ENCODE results near the gene MCTP1. TPM values are rescaled to one million over a fixed set of nuclear protein-coding genes. Genes with fewer than 3 reads are reported as not detected.

The MCTP1 gene
- total and polyA plus RNA-seq, 2 of the 13 experiments (the other 11 are each of a cell fraction or from before 2014, with no cell fraction given): 0.15 to 0.48 TPM

GRCh38 chr5:94910721-94911120 lies 374.2 kb downstream of the MCTP1 start:
- no peak overlapping the region for H2AFZ ChIP-seq (ENCODE audit: low read length)
- DNase-seq (ENCODE audit: low spot score): no peak
- no peaks in the 10 kb centered on the region for H3K36me3 ChIP-seq (replicated peaks in 1 of 2; ENCODE audit: control insufficient read depth in 1 of 2, insufficient read depth in 2 of 2, low read length in 2 of 2)
- ChIA-PET POLR2A (no interaction called here), CTCF (ENCODE audit: low intra/inter-chr PET ratio, low total read pairs) (no interaction called here)
- in situ Hi-C loops (cut with HindIII; ENCODE audit: extremely low pct_ligation_motif_present, low pct_unique_long_range_greater_than_20kb): no loop called here
- intact Hi-C loops (cut with micrococcal nuclease; ENCODE audit: unreplicated experiment): no loop called here
- BruUV-seq (replicated peaks): no TSS peak
- no peaks in the 10 kb centered on the region for H3K4me1 ChIP-seq (ENCODE audit: insufficient read depth, low read length)
- no peak for TF ChIP-seq SAFB2 (CRISPR knock-in tag; IDR thresholded peaks at IDR 0.05; ENCODE audit: borderline replicate concordance, low read depth)
- TF ChIP-seq TRIM22 (IDR thresholded peaks at IDR 0.05): no peak
- TF ChIP-seq KAT7 (CRISPR knock-in tag; IDR thresholded peaks at IDR 0.05; ENCODE audit: borderline replicate concordance): no peak
- TF ChIP-seq AKAP8 (CRISPR knock-in tag; IDR thresholded peaks at IDR 0.05): no peak
- TF ChIP-seq ZNF326 (CRISPR knock-in tag; IDR thresholded peaks at IDR 0.05; ENCODE audit: borderline replicate concordance): no peak
- TF ChIP-seq, protein P1, sequence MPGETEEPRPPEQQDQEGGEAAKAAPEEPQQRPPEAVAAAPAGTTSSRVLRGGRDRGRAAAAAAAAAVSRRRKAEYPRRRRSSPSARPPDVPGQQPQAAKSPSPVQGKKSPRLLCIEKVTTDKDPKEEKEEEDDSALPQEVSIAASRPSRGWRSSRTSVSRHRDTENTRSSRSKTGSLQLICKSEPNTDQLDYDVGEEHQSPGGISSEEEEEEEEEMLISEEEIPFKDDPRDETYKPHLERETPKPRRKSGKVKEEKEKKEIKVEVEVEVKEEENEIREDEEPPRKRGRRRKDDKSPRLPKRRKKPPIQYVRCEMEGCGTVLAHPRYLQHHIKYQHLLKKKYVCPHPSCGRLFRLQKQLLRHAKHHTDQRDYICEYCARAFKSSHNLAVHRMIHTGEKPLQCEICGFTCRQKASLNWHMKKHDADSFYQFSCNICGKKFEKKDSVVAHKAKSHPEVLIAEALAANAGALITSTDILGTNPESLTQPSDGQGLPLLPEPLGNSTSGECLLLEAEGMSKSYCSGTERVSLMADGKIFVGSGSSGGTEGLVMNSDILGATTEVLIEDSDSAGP (CRISPR knock-in tag; IDR thresholded peaks at IDR 0.05; ENCODE audit: borderline replicate concordance): no peak
- no peak for TF ChIP-seq ZNF142 (CRISPR knock-in tag; IDR thresholded peaks at IDR 0.05)
- TF ChIP-seq ZBTB3 (CRISPR knock-in tag; IDR thresholded peaks at IDR 0.05; ENCODE audit: borderline replicate concordance, low read depth): no peak
- TF ChIP-seq, protein P2, sequence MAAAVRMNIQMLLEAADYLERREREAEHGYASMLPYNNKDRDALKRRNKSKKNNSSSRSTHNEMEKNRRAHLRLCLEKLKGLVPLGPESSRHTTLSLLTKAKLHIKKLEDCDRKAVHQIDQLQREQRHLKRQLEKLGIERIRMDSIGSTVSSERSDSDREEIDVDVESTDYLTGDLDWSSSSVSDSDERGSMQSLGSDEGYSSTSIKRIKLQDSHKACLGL (CRISPR knock-in tag; IDR thresholded peaks at IDR 0.05): no peak
- no peak overlapping the region for H3K9ac ChIP-seq (ENCODE audit: insufficient read depth, low read depth, low read length)
- H3K4me2 ChIP-seq (ENCODE audit: low read depth, low read length): no peak overlapping the region
- FAIRE-seq: no peak
- no peaks in the 10 kb centered on the region for H3K27me3 ChIP-seq (ENCODE audit: control insufficient read depth in 1 of 2, insufficient read depth in 2 of 2, low read length in 2 of 2)
- no peak overlapping the region for H3K27ac ChIP-seq (ENCODE audit: extremely low read length, insufficient read depth, low read length)
- no peak overlapping the region for H3K4me3 ChIP-seq (replicated peaks in 1 of 3; ENCODE audit: insufficient read depth in 1 of 3, low read depth in 2 of 3, low read length in 3 of 3)
- H3K79me2 ChIP-seq (ENCODE audit: insufficient read depth, low read length): no peaks in the 10 kb centered on the region
- H3K9me3 ChIP-seq (ENCODE audit: low read length): no peaks in the 10 kb centered on the region
- H4K20me1 ChIP-seq (ENCODE audit: insufficient read depth, low read length): no peaks in the 10 kb centered on the region
- no peak for ATAC-seq
